Lung (tissue), 12 donors: Measurements from ENCODE around the gene XPR1. TPM values are rescaled to one million over a fixed set of nuclear protein-coding genes. Genes with fewer than 3 reads are reported as not detected.

Experiments
- ATAC-seq: fragments of 200-7000 bp; cut with Tn5 transposase; one replicate; pipeline ENCODE4 v1.9.1; 2020; ENCODE audit warnings: moderate number of reproducible peaks; ENCODE audit not compliant: insufficient read depth, low FRiP score
- DNase-seq, 3 donors: peaks; one replicate each; pipeline ENCODE4 v3.0.0-alpha.2; 2013 to 2017
- H3K27ac ChIP-seq, 2 donors: one replicate each; pipeline ENCODE4 v1.5.1; 2013; ENCODE audit warnings: mild to moderate bottlenecking in 2 of 2, moderate library complexity in 2 of 2, control low read depth in 1 of 2, inconsistent platforms in 1 of 2, low read depth in 1 of 2, low read length in 1 of 2
- H3K27me3 ChIP-seq, 3 donors: one replicate each; pipeline ENCODE4 v1.5.1; 2013; ENCODE audit warnings: low read length in 2 of 3; ENCODE audit not compliant: control insufficient read depth in 3 of 3, insufficient read depth in 3 of 3
- H3K36me3 ChIP-seq, 4 donors: one replicate each; pipeline ENCODE4 v1.5.1; 2013; ENCODE audit warnings: low read length in 4 of 4, mild to moderate bottlenecking in 1 of 4, moderate library complexity in 1 of 4; ENCODE audit not compliant: control insufficient read depth in 4 of 4, insufficient read depth in 4 of 4
- H3K4me1 ChIP-seq, 5 donors: one replicate each; pipeline ENCODE4 v1.5.1; 2013; ENCODE audit warnings: low read length in 5 of 5, mild to moderate bottlenecking in 2 of 5, moderate library complexity in 1 of 5; ENCODE audit not compliant: control insufficient read depth in 5 of 5, insufficient read depth in 5 of 5
- H3K4me3 ChIP-seq: one replicate; pipeline ENCODE4 v1.5.1; 2013; ENCODE audit warnings: mild to moderate bottlenecking, control low read depth, moderate library complexity
- H3K9ac ChIP-seq, 2 donors: one replicate each; pipeline ENCODE4 v1.5.1; 2013; ENCODE audit warnings: low read length in 2 of 2, control low read depth in 1 of 2; ENCODE audit not compliant: insufficient read depth in 1 of 2
- H3K9me3 ChIP-seq, 4 donors: one replicate each; pipeline ENCODE4 v1.5.1; 2013; ENCODE audit warnings: low read length in 3 of 4, mild to moderate bottlenecking in 1 of 4, moderate library complexity in 1 of 4; ENCODE audit not compliant: control insufficient read depth in 4 of 4, insufficient read depth in 3 of 4
- CTCF ChIP-seq: IDR thresholded peaks from 2 replicates; pipeline ENCODE4 v1.5.1; 2012; ENCODE audit warnings: mild to moderate bottlenecking; ENCODE audit errors: control extremely low read depth, extremely low read depth
- WGBS, 2 donors: extraction: QIAGEN DNeasy Blood & Tissue Kit; methylation state at CpG; one replicate each; pipeline ENCODE4 v1.1.7; 2013; 5-methylcytosine and 5-hydroxymethylcytosine counted together
- polyA plus RNA-seq, 2 donors: library from polyadenylated mRNA; stranded (reverse); fragments of 200-250 nt; gene quantifications; one replicate each; pipeline ENCODE4 v1.2.1, GENCODE V29; 2013
- total RNA-seq, 2 donors: library from RNA; depleted of rRNA in 1 of 2; stranded (reverse); fragments of >200 nt in 1 of 2; gene quantifications; one replicate each; pipeline ENCODE4 v1.2.1, GENCODE V29; 2014 to 2021
- donor health status: control.
- donor health status: control.
- donor health status: Bipolar disorder and iron deficiency.
- donor health status: healthy.
- donor health status: DM: yes; HTN: yes; CAD: no.

XPR1 gene
- total and polyA plus RNA-seq, 4 donors = 7.4 to 44.0 (median 21.9) TPM

GRCh38 chr1:180924939-180925338 is 293.1 kb downstream of the XPR1 start:
- Histone ChIP-seq H3K4me1 (peaks cover 3 to 54% (median 39%) of the 10 kb centered on the region in 5 donors), H3K4me3 (no peak overlapping the region), H3K9me3 (no peaks in the 10 kb centered on the region), H3K27ac (peak overlapping the region in 1 of 2 donors; percentile 15), H3K27me3 (no peaks in the 10 kb centered on the region), H3K36me3 (peaks cover 0 to 12% (median 7%) of the 10 kb centered on the region in 4 donors), H3K9ac (no peak overlapping the region)
- no peak for TF ChIP-seq CTCF
- DNase-seq = no peak
- WGBS, 2 donors = 88 to 93% methylated on average over 2 of the region's 2 CpGs
- no peak for ATAC-seq

DNA sequence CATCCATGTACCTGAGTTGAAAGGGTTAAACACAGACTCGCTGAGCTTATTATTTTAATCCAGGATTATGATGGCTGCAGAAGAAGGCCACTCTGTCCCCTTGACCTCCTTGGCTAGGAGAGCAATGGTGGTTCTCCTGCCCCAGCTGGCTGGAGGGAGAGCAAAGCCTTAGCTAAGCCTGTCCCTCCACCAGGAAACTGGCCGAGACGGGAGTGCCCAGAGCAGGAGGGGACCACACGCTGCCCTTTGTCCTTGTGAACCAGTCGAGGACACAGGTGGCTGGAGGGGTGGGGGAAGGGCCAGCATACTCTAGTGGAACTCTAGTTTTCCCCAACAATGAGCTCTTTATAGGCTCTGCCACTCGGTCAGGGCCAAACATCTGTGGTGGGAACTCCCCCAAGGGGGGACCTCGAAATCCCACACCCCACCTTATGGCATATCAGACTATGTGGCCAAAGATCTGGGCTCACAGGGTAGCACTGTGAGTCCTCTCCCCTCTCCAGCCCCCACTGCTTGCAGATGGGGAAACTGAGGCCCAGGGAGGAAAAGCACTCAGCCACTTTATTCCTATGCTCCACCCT is 293.7 kb downstream of the XPR1 start:
- peaks cover 3 to 54% (median 39%) of the 10 kb centered on the region in 5 donors for H3K4me1 ChIP-seq
- H3K27ac ChIP-seq = peak overlapping the region in 1 of 2 donors; percentile 54
- WGBS, 2 donors = 66 to 81% methylated on average over 7 of the region's 7 CpGs
- ATAC-seq (no peak), DNase-seq (peak in 1 of 3 donors; percentile 35)
- no peak for TF ChIP-seq CTCF
- H3K36me3 ChIP-seq = peaks cover 0 to 15% (median 9%) of the 10 kb centered on the region in 4 donors
- H3K9me3 ChIP-seq = no peaks in the 10 kb centered on the region
- H3K4me3 ChIP-seq = no peak overlapping the region
- no peaks in the 10 kb centered on the region for H3K27me3 ChIP-seq
- H3K9ac ChIP-seq = no peak overlapping the region

- H3K9me3 ChIP-seq = no peaks in the 10 kb centered on the region
- peak overlapping the region; percentile 32 to 54 for H3K27ac ChIP-seq
- DNase-seq (peak; percentile 94 to 96 (median 95)), ATAC-seq (no peak)
- TF ChIP-seq CTCF = no peak
- peaks cover 0 to 19% (median 9%) of the 10 kb centered on the region in 4 donors for H3K36me3 ChIP-seq
- H3K9ac ChIP-seq = no peak overlapping the region
- no peaks in the 10 kb centered on the region for H3K27me3 ChIP-seq
- peaks cover 3 to 54% (median 39%) of the 10 kb centered on the region in 5 donors for H3K4me1 ChIP-seq
- WGBS, 2 donors = 27 to 52% methylated on average over 14 of the region's 14 CpGs
- no peak overlapping the region for H3K4me3 ChIP-seq
These were observed 294.6 kb downstream of the XPR1 start for GRCh38 chr1:180926164-180926981.
